ENCODE data around the gene ITGAL.

GRCh38 chr16:30533146-30533522, 60.6 kb downstream of the ITGAL start:
- TF ChIP-seq CTCF (conservative IDR thresholded peaks at IDR 0.05) (no peak), EZH2 (IDR thresholded peaks at IDR 0.05; ENCODE audit: low read depth) (no peak)
